Loucy (cell line): Measurements from ENCODE around the gene C17orf113.

Experiments used
- H2AFZ ChIP-seq: fragments of 200-600 bp; sonication (generic); 2 replicates; pipeline ENCODE4 v1.6.0; 2016; ENCODE audit warnings: antibody characterized with exemption, mild to moderate bottlenecking, low read length, moderate library complexity
- H3F3A ChIP-seq: fragments of 200-600 bp; 2 replicates; pipeline ENCODE4 v1.6.0; 2016; ENCODE audit warnings: antibody characterized with exemption, low read depth, mild to moderate bottlenecking
- H3K27me3 ChIP-seq: fragments of 200-600 bp; sonication (generic); 2 replicates; pipeline ENCODE4 v1.6.1; 2014; ENCODE audit warnings: low read length, mild to moderate bottlenecking; ENCODE audit not compliant: insufficient read depth, poor library complexity, severe bottlenecking
- H3K36me3 ChIP-seq: fragments of 200-600 bp; sonication (generic); 2 replicates; pipeline ENCODE4 v1.6.1; 2016; ENCODE audit warnings: low read length; ENCODE audit not compliant: insufficient read depth
- H3K4me1 ChIP-seq: fragments of 200-600 bp; sonication (generic); 2 replicates; pipeline ENCODE4 v1.5.1; 2014; ENCODE audit warnings: low read length, mild to moderate bottlenecking; ENCODE audit not compliant: insufficient read depth, poor library complexity, severe bottlenecking
- H3K4me2 ChIP-seq: fragments of 200-600 bp; sonication (generic); 2 replicates; pipeline ENCODE4 v1.6.0; 2014; ENCODE audit warnings: antibody characterized with exemption, low read length, low read depth, mild to moderate bottlenecking; ENCODE audit not compliant: poor library complexity, severe bottlenecking
- H3K4me3 ChIP-seq: fragments of 200-600 bp; sonication (generic); 2 replicates; pipeline ENCODE4 v1.5.1; 2014; ENCODE audit warnings: low read length, mild to moderate bottlenecking, mixed read lengths; ENCODE audit not compliant: poor library complexity, severe bottlenecking
- H3K79me2 ChIP-seq: fragments of 200-600 bp; sonication (generic); 2 replicates; pipeline ENCODE4 v1.6.1; 2014; ENCODE audit warnings: low read length; ENCODE audit not compliant: insufficient read depth
- H3K9ac ChIP-seq: fragments of 200-600 bp; sonication (generic); 2 replicates; pipeline ENCODE4 v1.6.0; 2014; ENCODE audit warnings: mild to moderate bottlenecking, low read depth, low read length, moderate library complexity; ENCODE audit not compliant: poor library complexity, severe bottlenecking
- H3K9me2 ChIP-seq: fragments of 200-600 bp; sonication (generic); replicated peaks from 2 replicates; pipeline ENCODE4 v1.6.1; 2016; ENCODE audit warnings: low read depth, low read length, mixed read lengths
- H3K9me3 ChIP-seq: fragments of 200-600 bp; sonication (generic); 2 replicates; pipeline ENCODE4 v1.6.1; 2014; ENCODE audit warnings: mild to moderate bottlenecking, antibody characterized with exemption, low read length, low read depth; ENCODE audit not compliant: insufficient read depth
- H4K20me1 ChIP-seq: fragments of 200-600 bp; sonication (generic); 2 replicates; pipeline ENCODE4 v1.6.0; 2014; ENCODE audit warnings: antibody characterized with exemption, low read length, mild to moderate bottlenecking; ENCODE audit not compliant: insufficient read depth, poor library complexity, severe bottlenecking
- CTCF ChIP-seq: fragments of 200-600 bp; sonication (generic); conservative IDR thresholded peaks from 2 replicates; pipeline ENCODE4 v1.5.1; 2014; ENCODE audit warnings: mild to moderate bottlenecking, antibody characterized with exemption, low read length
- EZH2phosphoT487 ChIP-seq: fragments of 200-600 bp; IDR thresholded peaks from 2 replicates; pipeline ENCODE4 v1.6.1; 2018; ENCODE audit warnings: antibody characterized with exemption, mild to moderate bottlenecking, moderate library complexity, borderline replicate concordance

Gene C17orf113

GRCh38 chr17:42059815-42060214 is 9.4 kb upstream of the C17orf113 start:
- TF ChIP-seq CTCF (no peak), EZH2phosphoT487 (no peak)
- Histone ChIP-seq H3K4me1 (peaks cover 14% of the 10 kb centered on the region), H3F3A (no peaks in the 10 kb centered on the region), H3K9me2 (no peaks in the 10 kb centered on the region), H3K4me3 (no peak overlapping the region), H2AFZ (peak overlapping the region; percentile 66; the same call in 1 of the 2 replicates), H4K20me1 (no peaks in the 10 kb centered on the region), H3K4me2 (no peak overlapping the region), H3K9ac (no peak overlapping the region), H3K9me3 (no peaks in the 10 kb centered on the region), H3K36me3 (no peaks in the 10 kb centered on the region), H3K27me3 (no peaks in the 10 kb centered on the region), H3K79me2 (no peaks in the 10 kb centered on the region)

- Histone ChIP-seq H2AFZ (no peak overlapping the region), H3K4me2 (no peak overlapping the region), H3K36me3 (no peaks in the 10 kb centered on the region), H3K79me2 (no peaks in the 10 kb centered on the region), H3K4me3 (no peak overlapping the region), H3K4me1 (peaks cover 6% of the 10 kb centered on the region), H3F3A (no peaks in the 10 kb centered on the region), H3K9me3 (no peaks in the 10 kb centered on the region), H3K27me3 (no peaks in the 10 kb centered on the region), H3K9me2 (no peaks in the 10 kb centered on the region), H3K9ac (no peak overlapping the region), H4K20me1 (no peaks in the 10 kb centered on the region)
- TF ChIP-seq EZH2phosphoT487 (no peak), CTCF (no peak)
Measured at GRCh38 chr17:42058063-42058462, 7.7 kb upstream of the C17orf113 start.

GRCh38 chr17:42056635-42057034 is 6.2 kb upstream of the C17orf113 start:
- no peak overlapping the region for H3K4me3 ChIP-seq
- H4K20me1 ChIP-seq = no peaks in the 10 kb centered on the region
- H3K9me2 ChIP-seq = no peaks in the 10 kb centered on the region
- H2AFZ ChIP-seq = no peak overlapping the region
- no peaks in the 10 kb centered on the region for H3K79me2 ChIP-seq
- H3K4me2 ChIP-seq = no peak overlapping the region
- H3K36me3 ChIP-seq = no peaks in the 10 kb centered on the region
- no peaks in the 10 kb centered on the region for H3K9me3 ChIP-seq
- H3K4me1 ChIP-seq = peaks cover 6% of the 10 kb centered on the region
- H3F3A ChIP-seq = no peaks in the 10 kb centered on the region
- H3K9ac ChIP-seq = no peak overlapping the region
- no peaks in the 10 kb centered on the region for H3K27me3 ChIP-seq
- TF ChIP-seq EZH2phosphoT487 (no peak), CTCF (no peak)
